Activated naive CD8-positive, alpha-beta T cell treated with anti-CD3 and anti-CD28 coated beads, Interleukin-2, amount 10 ng/mL, durations not matched to agents 7 days and 5 days (primary cell): ENCODE data around the gene PRORP. TPM values are rescaled to one million over a fixed set of nuclear protein-coding genes. Genes with fewer than 3 reads are reported as not detected.
"Not testable (repeated sequence)": the region's sequence is repeated elsewhere in the genome, so short reads cannot be mapped to it uniquely, and the experiment has no call there.

Experiments used
- ATAC-seq: fragments of 150-1000 bp; cut with Tn5 transposase; one replicate; pipeline ENCODE4 v1.10.0; 2021; ENCODE audit warnings: low read depth, moderate library complexity
- POLR2A ChIA-PET: fragments of 350-600 bp; sonication (Branson Sonifier 250); formaldehyde crosslinking; loops from one replicate; lab custom pipeline; 2021; ENCODE audit warnings: antibody characterized with exemption; lab: Charles Lee
- DNase-seq: peaks from one replicate; pipeline ENCODE4 v3.0.0; 2021
- H3K27ac Mint-ChIP-seq: one replicate; pipeline ENCODE4 v1.8.0; 2022; ENCODE audit warnings: mild to moderate bottlenecking, mixed read lengths
- H3K27me3 Mint-ChIP-seq: one replicate; pipeline ENCODE4 v1.8.0; 2022; ENCODE audit warnings: mild to moderate bottlenecking, moderate library complexity, mixed read lengths
- H3K36me3 Mint-ChIP-seq: one replicate; pipeline ENCODE4 v1.8.0; 2021; ENCODE audit warnings: mild to moderate bottlenecking, mixed read lengths
- H3K4me1 Mint-ChIP-seq: one replicate; pipeline ENCODE4 v1.8.0; 2021; ENCODE audit warnings: mixed read lengths
- H3K4me3 Mint-ChIP-seq: one replicate; pipeline ENCODE4 v1.8.0; 2022; ENCODE audit warnings: mild to moderate bottlenecking, moderate library complexity, mixed read lengths
- H3K9me3 Mint-ChIP-seq: one replicate; pipeline ENCODE4 v1.8.0; 2021; ENCODE audit warnings: mixed read lengths
- total RNA-seq, 2 experiments: library from RNA; stranded (reverse); gene quantifications; one replicate each; pipeline ENCODE4 v1.2.3, GENCODE V29; 2021

PRORP gene
- 10 to 100 TPM; 27.8 to 30.2 TPM for total RNA-seq

- Mint-ChIP-seq H3K36me3 (peaks cover 18% of the 10 kb centered on the region), H3K27me3 (no peaks in the 10 kb centered on the region)
- POLR2A ChIA-PET, result interaction anchor here (0.5 to 3.3 kb wide), 15 partner anchors 19 to 294 kb away, joined by 3 to 32 read pairs (median 4); partner anchors contain the start of genes BAZ1A, FAM177A1, NFKBIA and PSMA6
Observed at GRCh38 chr14:35121887-35122695, at the start of gene PRORP, which contains the start of gene PPP2R3C. Gene PRORP, plus strand, starts transcription at chr14:35122552. Its CDS starts 694 bp downstream, at chr14:35123246. Gene PPP2R3C, minus strand, starts transcription at chr14:35121990. Its CDS starts 31 bp downstream, at chr14:35121959.

GRCh38 chr14:35073486-35073885 is 48.9 kb upstream of the PRORP start:
- no peak overlapping the region for H3K4me3 Mint-ChIP-seq
- H3K27me3 Mint-ChIP-seq, result no peaks in the 10 kb centered on the region
- peaks cover 26% of the 10 kb centered on the region for H3K36me3 Mint-ChIP-seq
- no peak overlapping the region for H3K27ac Mint-ChIP-seq
- H3K9me3 Mint-ChIP-seq, result no peaks in the 10 kb centered on the region
- DNase-seq (no peak), ATAC-seq (no peak)
- no peaks in the 10 kb centered on the region for H3K4me1 Mint-ChIP-seq
- POLR2A ChIA-PET, result no interaction called here

More at GRCh38 chr14:35121887-35122695, at the start of gene PRORP, which contains the start of gene PPP2R3C:
- Mint-ChIP-seq H3K27ac (peak within 1 kb of the TSS; percentile 99), H3K9me3 (no peaks in the 10 kb centered on the region), H3K4me1 (peaks cover 40% of the 10 kb centered on the region), H3K4me3 (peak within 1 kb of the TSS; percentile 96)
- DNase-seq (peak; percentile 86), ATAC-seq (peak; percentile 91)

DNA sequence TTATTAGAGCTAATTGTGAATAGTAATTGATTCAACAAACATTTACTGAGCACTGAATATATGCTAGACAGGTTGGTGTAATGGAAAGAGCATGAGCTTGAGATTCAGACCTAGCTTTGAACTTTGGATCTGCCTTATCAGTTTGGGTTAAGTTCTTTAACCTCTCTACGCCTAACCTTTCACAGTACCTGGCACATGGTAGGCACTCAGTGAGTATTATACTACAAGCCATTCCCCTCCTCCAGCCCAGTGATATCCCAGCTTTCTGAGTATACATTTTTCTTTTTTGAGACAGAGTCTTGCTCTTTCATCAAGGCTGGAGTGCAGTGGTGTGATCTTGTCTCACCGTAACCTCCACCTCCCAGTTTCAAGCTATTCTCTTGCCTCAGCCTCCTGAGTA is 44.3 kb upstream of the PRORP start:
- Mint-ChIP-seq H3K27ac (no peak overlapping the region), H3K9me3 (no peaks in the 10 kb centered on the region), H3K4me3 (no peak overlapping the region), H3K36me3 (peaks cover 11% of the 10 kb centered on the region), H3K27me3 (no peaks in the 10 kb centered on the region), H3K4me1 (no peaks in the 10 kb centered on the region)
- POLR2A ChIA-PET, result no interaction called here
- DNase-seq, result no peak
- ATAC-seq, result no peak

DNA sequence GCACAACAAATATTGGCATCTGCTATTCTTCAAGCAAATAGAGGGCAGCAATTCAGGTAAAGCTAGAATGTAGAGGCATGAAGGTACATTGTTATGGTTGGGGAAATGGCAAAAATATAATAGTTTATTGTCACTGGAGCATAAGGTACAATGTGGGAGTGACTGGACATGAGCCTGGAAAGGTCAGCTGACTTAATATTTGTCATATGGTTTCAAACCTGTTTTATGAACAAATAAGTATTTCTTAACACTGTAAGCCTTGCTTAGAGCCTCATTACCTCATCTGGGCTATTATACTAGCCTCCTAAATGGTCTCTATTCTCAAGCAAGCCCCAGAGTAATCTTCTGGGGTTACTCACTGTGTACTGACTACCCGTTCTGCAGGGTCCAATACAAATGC is 42.6 kb upstream of the PRORP start:
- Mint-ChIP-seq H3K36me3 (peaks cover 11% of the 10 kb centered on the region), H3K9me3 (no peaks in the 10 kb centered on the region), H3K27ac (no peak overlapping the region), H3K4me1 (no peaks in the 10 kb centered on the region), H3K4me3 (no peak overlapping the region), H3K27me3 (no peaks in the 10 kb centered on the region)
- POLR2A ChIA-PET, result no interaction called here
- DNase-seq, result no peak
- ATAC-seq, result no peak

DNA sequence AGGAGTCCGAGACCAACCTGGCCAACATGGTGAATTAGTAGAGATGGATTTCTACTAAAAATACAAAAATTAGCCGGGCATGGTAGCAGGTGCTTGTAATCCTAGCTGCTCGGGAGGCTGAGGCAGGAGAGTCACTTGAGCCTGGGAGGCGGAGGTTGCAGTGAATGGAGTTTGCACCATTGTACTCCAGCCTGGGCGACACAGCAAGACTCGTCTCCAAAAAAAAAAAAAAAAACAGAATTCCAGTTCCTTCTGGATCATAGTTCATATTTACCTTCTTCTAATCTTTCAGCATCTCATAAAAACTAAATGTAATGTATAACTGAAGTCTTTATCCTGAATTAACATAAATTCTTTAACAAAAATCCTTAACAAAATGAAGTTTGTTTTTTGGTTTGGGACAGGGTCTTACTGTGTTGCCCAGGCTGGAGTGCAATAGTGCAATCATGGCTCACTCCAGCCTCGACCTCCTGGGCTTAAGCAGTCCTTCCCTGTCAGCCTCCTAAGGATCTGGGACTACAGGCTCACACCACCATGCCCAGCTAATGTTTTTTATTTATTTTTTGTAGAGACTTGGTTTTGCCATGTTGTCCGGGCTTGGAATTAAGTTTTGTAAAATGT is 38.7 kb upstream of the PRORP start:
- Mint-ChIP-seq H3K4me1 (no peaks in the 10 kb centered on the region), H3K9me3 (no peaks in the 10 kb centered on the region), H3K4me3 (no peak overlapping the region), H3K27me3 (no peaks in the 10 kb centered on the region), H3K27ac (no peak overlapping the region), H3K36me3 (peaks cover 23% of the 10 kb centered on the region)
- no peak for ATAC-seq
- POLR2A ChIA-PET, result interaction anchor here (0.7 kb wide), 1 partner anchor 63 kb away, joined by 4 read pairs; no protein-coding TSS in a partner anchor
- DNase-seq, result no peak

DNA sequence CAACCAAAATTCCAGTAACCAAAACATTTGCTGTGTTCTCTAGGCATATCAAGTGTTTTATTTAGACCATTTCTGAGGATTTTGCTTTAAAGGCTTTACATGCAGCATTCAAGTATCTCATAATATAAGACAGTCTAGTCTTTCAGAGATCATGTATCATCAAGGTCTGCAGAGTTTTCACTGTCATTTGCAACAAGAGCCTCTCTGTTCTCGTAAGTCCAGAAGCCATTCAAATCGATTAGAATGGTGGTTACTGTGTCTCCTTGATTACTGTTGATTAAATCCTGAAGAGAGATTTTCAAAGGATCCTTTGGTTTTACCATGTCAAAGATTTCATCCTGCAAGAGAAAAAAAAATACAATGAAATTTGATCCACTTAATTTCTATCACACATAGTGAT is 36.9 kb upstream of the PRORP start:
- no peaks in the 10 kb centered on the region for H3K9me3 Mint-ChIP-seq
- ATAC-seq, result no peak
- H3K27me3 Mint-ChIP-seq, result no peaks in the 10 kb centered on the region
- no peaks in the 10 kb centered on the region for H3K4me1 Mint-ChIP-seq
- POLR2A ChIA-PET, result no interaction called here
- H3K36me3 Mint-ChIP-seq, result peaks cover 23% of the 10 kb centered on the region
- no peak overlapping the region for H3K27ac Mint-ChIP-seq
- H3K4me3 Mint-ChIP-seq, result no peak overlapping the region
- no peak for DNase-seq

- Mint-ChIP-seq H3K4me1 (no peaks in the 10 kb centered on the region), H3K27me3 (no peaks in the 10 kb centered on the region), H3K27ac (no peak overlapping the region), H3K36me3 (peaks cover 31% of the 10 kb centered on the region), H3K4me3 (no peak overlapping the region), H3K9me3 (no peaks in the 10 kb centered on the region)
- POLR2A ChIA-PET, result interaction anchor here (0.7 kb wide), 1 partner anchor 416 kb away, joined by 3 read pairs; no protein-coding TSS in a partner anchor
- ATAC-seq, result no peak
- DNase-seq, result no peak
Observed at GRCh38 chr14:35088514-35088913, 33.8 kb upstream of the PRORP start.

GRCh38 chr14:35094645-35095044 is 27.7 kb upstream of the PRORP start:
- H3K4me3 Mint-ChIP-seq, H3K27me3 Mint-ChIP-seq, DNase-seq, H3K4me1 Mint-ChIP-seq, ATAC-seq, POLR2A ChIA-PET, H3K9me3 Mint-ChIP-seq, H3K27ac Mint-ChIP-seq: not testable (repeated sequence)
- H3K36me3 Mint-ChIP-seq, result peaks cover 24% of the 10 kb centered on the region

DNA sequence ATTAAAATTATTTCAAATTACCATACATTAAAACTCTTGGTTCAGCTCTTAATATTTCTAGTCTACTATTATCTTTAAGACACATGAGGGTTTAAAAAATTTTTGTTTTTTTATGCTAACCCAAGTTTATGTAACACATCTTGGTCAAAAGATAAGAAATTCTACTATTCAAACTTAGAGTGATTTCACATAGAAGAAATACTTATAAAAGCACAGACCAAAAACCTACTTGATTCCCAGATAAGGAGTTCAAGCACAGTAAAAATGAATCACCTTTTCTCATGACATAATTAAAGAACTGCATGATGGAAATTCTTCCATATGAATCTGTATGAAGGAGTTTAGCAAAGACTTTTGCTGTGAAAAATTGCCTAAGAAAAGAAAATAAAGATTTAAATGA is 14.5 kb upstream of the PRORP start:
- DNase-seq (no peak), ATAC-seq (no peak)
- Mint-ChIP-seq H3K36me3 (peaks cover 34% of the 10 kb centered on the region), H3K4me1 (peaks cover 3% of the 10 kb centered on the region), H3K9me3 (no peaks in the 10 kb centered on the region), H3K27me3 (no peaks in the 10 kb centered on the region), H3K27ac (no peak overlapping the region), H3K4me3 (no peak overlapping the region)
- POLR2A ChIA-PET, result no interaction called here

- H3K36me3 Mint-ChIP-seq, result peaks cover 40% of the 10 kb centered on the region
- H3K4me1 Mint-ChIP-seq, result peaks cover 9% of the 10 kb centered on the region
- POLR2A ChIA-PET, result no interaction called here
- ATAC-seq (no peak), DNase-seq (no peak)
- no peaks in the 10 kb centered on the region for H3K9me3 Mint-ChIP-seq
- H3K4me3 Mint-ChIP-seq, result no peak overlapping the region
- H3K27ac Mint-ChIP-seq, result no peak overlapping the region
- no peaks in the 10 kb centered on the region for H3K27me3 Mint-ChIP-seq
Observed at GRCh38 chr14:35112641-35113040, 9.7 kb upstream of the PRORP start.

DNA sequence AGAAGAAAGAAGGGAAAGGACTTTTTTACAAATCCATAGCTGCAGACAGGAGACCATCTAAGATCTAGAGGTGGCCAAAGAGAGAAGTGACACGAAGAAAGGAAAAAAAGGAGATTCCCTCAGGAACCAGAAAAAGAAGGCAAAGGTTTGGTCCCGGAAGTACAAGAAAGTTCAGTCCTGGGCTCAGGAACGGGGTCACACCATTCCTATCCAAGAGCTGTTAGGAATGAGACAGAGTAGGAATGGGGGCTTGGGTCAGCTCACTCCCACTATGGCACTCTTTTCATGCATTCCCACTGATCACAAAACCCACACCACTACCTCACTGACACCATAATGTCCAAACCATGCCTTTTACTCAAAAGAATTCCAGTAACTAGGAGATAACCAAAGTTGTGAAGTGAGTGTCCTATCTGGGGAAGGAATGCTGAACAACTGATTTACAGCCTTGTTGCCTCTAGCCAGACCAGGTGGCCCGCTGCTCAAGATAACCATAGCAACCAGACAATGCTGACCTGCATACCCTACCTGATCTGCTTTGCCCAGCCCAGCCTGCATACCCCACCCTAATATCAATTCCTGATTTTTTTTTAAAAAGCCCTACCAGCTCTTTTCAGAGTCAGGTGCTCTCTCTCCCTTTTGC is 8.9 kb upstream of the PRORP start:
- H3K27me3 Mint-ChIP-seq, result no peaks in the 10 kb centered on the region
- peaks cover 42% of the 10 kb centered on the region for H3K36me3 Mint-ChIP-seq
- no peak for DNase-seq
- H3K4me3 Mint-ChIP-seq, result no peak overlapping the region
- H3K27ac Mint-ChIP-seq, result no peak overlapping the region
- no peak for ATAC-seq
- peaks cover 12% of the 10 kb centered on the region for H3K4me1 Mint-ChIP-seq
- no peaks in the 10 kb centered on the region for H3K9me3 Mint-ChIP-seq
- POLR2A ChIA-PET, result interaction anchor here (0.6 kb wide), 1 partner anchor 178 kb away, joined by 7 read pairs; the partner anchor contains the start of gene PSMA6

DNA sequence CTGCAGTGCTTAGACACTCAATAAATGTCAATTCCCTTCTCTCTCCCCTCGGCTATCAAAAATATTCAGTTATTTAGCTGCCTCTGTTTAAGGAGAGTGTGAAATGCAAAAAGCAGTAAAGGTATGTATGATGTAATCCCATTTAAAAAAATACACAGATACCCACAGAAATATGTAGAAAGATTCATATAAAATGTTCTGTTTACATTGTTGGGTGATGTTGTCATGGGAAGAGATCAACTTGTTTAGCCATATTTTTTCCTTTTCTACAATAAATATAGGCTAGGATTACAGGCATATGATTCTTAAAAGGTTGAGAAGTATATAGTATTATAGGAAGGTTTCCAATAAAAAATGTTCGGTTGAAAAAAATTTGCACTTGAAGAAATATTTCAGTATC is 8.3 kb upstream of the PRORP start:
- no peaks in the 10 kb centered on the region for H3K9me3 Mint-ChIP-seq
- H3K4me3 Mint-ChIP-seq, result no peak overlapping the region
- H3K27me3 Mint-ChIP-seq, result no peaks in the 10 kb centered on the region
- no peak overlapping the region for H3K27ac Mint-ChIP-seq
- H3K4me1 Mint-ChIP-seq, result peaks cover 14% of the 10 kb centered on the region
- ATAC-seq (no peak), DNase-seq (no peak)
- POLR2A ChIA-PET, result interaction anchor here (1.7 kb wide), 1 partner anchor 68 kb away, joined by 4 read pairs; the partner anchor contains the start of gene FAM177A1
- peaks cover 42% of the 10 kb centered on the region for H3K36me3 Mint-ChIP-seq

DNA sequence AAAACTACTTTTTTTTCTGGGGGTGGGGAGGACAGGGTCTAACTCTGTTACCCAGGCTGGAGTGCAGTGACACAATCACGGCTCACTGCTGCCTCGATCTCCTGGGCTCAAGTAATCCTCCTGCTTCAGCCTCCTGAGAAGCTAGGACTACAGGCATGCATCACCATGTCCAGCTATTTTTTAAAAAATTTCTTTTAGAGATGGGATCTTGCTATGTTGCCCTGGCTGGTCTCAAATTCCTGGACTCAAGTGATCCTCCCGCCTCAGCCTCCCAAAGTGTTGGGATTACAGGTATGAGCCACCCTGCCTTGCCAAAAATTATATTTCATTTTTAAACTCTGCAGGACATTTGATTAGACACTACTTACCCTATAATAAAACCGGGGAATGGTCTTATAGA is 6.1 kb upstream of the PRORP start:
- Mint-ChIP-seq H3K9me3 (no peaks in the 10 kb centered on the region), H3K36me3 (peaks cover 34% of the 10 kb centered on the region), H3K4me1 (peaks cover 21% of the 10 kb centered on the region), H3K4me3 (no peak overlapping the region), H3K27ac (no peak overlapping the region), H3K27me3 (no peaks in the 10 kb centered on the region)
- POLR2A ChIA-PET, result no interaction called here
- no peak for DNase-seq
- ATAC-seq, result no peak
